Smooth muscle cell of the brain vasculature (primary cell): ENCODE results near the gene DSEL.
A peak's percentile ranks its signal among the peaks of the same experiment; 100 is the strongest.

Experiments used
- DNase-seq: peaks from one replicate; pipeline ENCODE4 v3.0.0-alpha.2; 2012; ENCODE audit warnings: low read depth, low spot score

Gene DSEL

GRCh38 chr18:67516539-67517443, at the start of gene DSEL:
Gene DSEL (minus strand): TSS chr18:67516720. CDS start chr18:67514608, 2,112 bp downstream.
- DNase-seq, result peak; percentile 86

DNA sequence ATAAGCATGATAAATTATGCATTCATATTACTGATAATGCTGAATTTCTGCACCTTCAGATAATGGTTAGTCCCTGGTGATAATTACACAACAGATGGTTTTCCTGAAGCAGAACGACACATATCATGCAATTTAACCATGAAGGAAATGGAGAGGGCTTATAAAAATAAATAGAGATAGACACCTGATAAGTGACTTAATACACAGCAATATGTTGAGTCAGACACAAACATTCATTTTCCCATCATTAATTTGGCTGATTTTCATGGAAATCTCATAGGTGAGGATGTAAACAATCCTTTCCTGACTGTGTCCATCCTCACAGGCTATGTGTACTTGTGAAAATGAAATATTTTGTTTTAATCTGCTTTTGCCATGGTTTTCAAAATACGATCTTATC, 36.9 kb upstream of the DSEL start:
- no peak for DNase-seq

DNA sequence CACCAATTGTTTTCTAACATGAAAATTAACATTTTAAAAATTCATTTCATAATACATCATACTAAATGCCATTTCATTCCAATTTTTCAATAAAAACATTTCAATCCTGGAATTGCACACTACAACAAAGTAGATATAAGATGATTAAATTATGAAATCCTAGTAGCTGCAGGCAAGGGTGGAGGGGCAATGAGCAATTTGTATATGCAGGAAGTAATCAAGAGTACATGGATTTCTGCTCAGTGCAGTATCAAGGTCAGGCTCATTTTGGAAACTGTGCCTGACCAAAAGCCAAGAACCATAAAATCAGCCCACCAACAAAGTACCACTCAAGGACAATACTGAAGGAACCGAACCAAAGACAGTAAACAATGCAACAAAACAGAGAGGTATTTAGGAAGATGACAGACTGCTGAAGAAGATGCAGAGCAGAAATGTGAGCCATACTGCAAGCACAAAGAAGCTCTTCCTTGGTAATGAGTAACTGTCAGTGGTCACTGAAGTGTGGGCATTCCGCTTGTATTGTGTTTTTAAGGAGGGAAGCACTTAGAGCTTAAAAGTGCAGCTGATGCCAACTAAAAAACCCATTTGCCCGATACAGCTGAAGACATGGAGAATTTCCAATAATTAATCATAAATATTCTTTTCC, 34.5 kb upstream of the DSEL start:
- no peak for DNase-seq

GRCh38 chr18:67549946-67550345, 33.4 kb upstream of the DSEL start:
- DNase-seq, result no peak

GRCh38 chr18:67545681-67546080, 29.2 kb upstream of the DSEL start:
- DNase-seq, result no peak

DNA sequence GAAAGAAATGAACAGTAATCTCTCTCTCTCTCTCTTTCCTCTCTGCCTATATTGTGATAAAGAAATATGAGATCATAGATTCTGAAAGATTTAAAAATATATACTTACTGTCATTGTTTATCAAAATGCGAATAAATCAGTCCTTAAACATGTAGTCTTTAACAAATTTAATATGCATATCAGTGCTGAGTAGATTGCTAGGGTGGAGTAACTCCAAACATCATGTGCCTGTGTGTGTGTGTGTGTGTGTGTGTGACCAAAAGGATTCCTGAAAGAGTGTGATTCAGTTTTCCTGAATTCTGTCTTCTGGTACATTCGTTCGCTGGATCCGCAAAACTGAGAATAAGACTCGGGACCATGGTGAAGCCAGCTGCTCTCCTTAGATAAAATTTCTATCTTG, 24.0 kb upstream of the DSEL start:
- DNase-seq, result no peak

DNA sequence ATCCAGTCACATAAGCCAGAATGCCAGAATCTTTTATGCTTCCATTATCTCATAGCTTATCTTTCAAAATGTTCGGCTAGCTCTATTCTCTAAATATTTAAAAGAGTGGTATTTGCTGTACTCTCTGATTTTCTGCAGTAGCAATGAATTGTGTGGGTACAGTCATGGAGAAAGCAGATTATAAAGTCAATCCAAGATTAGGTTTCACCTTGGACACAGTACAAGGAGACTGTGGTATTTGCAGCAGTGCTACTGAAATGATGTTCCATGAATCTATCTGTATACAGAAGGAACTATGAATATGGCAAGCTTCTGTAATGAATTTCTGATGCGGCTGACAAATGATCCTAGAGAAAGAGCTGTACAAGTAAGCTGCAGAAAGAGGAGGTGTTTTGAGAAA, 15.4 kb upstream of the DSEL start:
- DNase-seq, result no peak

- peak; percentile 91 for DNase-seq
Measured at GRCh38 chr18:67525328-67526099, 9.0 kb upstream of the DSEL start.

- DNase-seq, result no peak
Measured at GRCh38 chr18:67520351-67520921, 3.9 kb upstream of the DSEL start.

DNA sequence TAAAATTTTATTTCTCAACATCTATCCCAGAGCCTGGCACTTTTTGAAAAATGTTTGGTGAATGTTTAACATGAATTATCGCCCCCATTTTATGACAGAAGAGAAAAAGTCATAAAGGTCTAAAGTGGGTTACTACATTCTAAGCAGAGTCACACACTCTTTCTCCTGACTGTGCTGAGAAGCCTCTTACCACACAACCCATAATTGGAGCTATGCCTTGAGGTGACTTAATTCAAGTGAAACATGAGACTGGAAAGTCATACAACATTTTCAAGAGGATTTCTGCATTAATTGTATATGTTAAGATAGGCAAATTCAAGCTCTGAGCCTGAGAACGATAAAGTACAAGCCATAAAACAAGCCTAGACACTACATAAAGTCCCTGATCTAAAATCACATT, 3.1 kb upstream of the DSEL start:
- no peak for DNase-seq

DNA sequence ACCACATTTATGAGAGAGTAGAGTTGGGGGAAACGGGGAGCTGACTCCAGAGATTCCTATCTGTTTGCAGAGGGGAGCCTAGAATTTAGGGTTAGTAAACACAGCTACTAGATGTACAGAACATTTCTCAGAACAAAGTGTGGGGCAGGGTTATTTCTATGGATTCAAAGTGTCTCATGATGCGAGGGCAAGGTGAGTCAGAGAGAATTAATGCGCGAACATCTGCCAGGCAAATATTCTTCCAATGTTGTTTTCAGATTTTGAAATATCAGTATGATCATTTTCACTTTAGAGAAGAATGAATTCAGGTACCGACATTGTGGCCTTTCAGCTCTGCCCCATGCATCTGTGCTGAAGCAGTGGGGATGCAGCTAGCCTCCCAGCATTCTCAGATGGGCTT, 2.0 kb upstream of the DSEL start:
- DNase-seq, result no peak

DNA sequence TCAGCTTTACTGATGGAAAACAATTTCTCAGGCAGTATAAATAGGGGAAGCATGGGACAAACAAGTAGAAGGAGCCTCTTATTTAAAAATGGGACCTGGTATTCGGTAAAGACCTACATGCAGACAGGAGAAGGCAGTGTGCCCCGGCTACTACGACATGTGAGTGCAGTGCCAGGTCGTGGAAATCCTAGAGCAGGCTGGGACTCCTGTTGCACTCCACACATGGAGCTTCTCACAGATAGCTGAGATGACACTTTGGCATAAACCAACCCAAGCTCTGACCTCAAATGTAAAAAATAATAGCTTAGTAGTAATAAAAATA, 885 bp upstream of the DSEL start:
- DNase-seq, result no peak

DNA sequence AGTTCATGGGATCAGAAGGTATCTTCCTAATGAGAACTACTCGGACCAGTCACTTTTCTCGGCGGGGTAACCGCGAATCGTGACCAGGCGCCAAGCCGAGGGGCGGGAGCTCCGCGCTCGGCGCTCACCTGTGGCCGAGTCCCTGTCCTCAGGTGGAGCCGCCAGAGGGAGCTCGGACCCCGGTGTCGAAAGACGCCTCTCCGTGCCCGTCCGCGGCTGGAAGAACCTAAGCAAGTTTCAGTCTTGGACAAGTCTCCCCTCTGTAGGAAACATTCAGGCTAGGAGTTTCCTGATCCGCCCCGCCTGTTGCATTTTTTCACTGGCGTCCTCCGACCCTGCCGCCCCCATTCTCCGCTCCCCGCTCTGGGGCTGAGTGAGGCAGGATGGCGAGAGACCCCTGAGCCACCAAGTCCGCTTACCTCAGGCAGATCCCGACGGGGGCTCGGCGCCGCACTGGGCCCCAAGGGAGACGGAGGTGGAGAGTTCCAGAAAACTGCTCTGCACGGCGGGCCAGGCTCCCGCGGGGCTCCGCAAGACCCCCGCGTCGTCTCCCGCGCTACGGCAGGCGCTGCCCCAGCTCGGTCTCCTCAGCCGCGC, 480 bp downstream of the DSEL start:
- no peak for DNase-seq

DNA sequence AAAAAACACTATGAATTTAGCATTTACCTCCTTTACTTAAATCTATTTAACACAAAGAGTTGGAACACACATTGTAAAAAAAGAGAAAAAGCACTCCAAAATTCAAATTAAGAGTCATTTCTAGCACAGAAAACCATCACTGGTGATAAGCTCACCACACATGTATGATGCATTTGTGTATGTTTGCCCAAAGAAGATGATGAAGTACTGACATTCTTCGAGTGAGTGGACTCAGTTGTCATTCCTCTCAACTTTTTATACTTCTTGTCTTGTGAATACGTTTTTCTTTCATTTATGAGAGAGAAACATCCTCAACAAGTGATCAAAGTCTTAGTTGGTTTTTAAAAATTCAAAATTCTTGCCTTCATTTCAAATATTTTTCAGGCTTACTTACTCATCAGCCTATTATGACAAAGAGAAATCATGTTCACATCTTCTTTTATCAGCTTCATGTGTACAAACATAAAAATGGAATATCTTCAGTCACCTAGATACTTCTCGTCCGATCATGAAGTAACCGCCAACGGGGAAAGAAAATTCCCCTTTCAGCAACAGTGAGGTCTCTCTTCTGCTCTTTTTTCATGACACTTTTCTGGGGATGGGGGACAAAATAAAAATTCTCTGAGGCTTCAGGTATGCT, 1.5 kb downstream of the DSEL start:
- DNase-seq, result no peak

- no peak for DNase-seq
Measured at GRCh38 chr18:67514465-67514864, 2.1 kb downstream of the DSEL start.

GRCh38 chr18:67513280-67513679, 3.2 kb downstream of the DSEL start:
- no peak for DNase-seq

DNA sequence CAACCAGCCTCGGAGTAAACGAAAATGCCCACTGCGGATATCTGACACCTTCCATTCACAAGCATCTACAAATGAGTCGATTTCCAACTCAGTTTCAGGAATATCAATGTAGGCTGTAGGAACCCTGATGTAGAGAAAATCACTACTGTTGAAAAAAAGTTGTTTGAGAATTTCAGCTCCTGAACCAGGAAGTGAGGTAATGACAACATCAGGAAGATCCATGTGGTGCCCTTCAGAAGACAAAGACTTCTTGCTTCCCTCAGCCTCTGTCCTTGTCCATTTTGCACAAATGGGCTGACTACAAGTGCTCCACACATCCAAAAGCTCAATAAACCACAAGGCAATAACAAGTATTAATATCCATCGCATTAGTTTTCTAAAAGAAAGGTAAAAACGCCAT, 4.7 kb downstream of the DSEL start:
- no peak for DNase-seq

DNA sequence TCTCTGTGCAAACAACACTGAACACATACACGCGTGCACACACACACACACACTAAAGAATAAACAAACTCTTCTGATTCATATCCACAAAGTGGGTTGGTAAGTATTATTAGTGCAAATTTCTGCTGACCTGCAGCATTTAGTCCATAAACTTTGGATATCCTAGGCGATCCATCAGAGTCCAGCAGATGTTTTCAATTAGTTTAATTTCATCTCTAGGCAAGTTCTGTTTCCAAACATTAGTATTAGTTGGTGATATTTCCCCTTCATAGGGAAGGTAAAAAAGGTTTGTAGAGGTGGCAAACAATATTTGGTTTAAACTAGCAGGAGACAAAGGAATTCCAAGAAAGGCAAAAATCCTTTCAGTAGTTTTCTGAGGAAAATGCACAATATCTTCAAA, 5.7 kb downstream of the DSEL start:
- no peak for DNase-seq

GRCh38 chr18:67509741-67510391, 6.7 kb downstream of the DSEL start:
- no peak for DNase-seq

- no peak for DNase-seq
Measured at GRCh38 chr18:67508146-67508545, 8.4 kb downstream of the DSEL start.

GRCh38 chr18:67504739-67505138, 11.8 kb downstream of the DSEL start:
- DNase-seq, result no peak
